HG02678 (cell line): ENCODE results near the gene EMC7.
"Not testable (repeated sequence)": the region's sequence is repeated elsewhere in the genome, so short reads cannot be mapped to it uniquely, and the experiment has no call there.

Experiments used
- ATAC-seq: cut with Tn5 transposase; IDR thresholded peaks from one replicate; pipeline ENCODE4 v1.9.1; 2021; ENCODE audit warnings: mild to moderate bottlenecking, moderate library complexity; ENCODE audit not compliant: unreplicated experiment

EMC7 gene

DNA sequence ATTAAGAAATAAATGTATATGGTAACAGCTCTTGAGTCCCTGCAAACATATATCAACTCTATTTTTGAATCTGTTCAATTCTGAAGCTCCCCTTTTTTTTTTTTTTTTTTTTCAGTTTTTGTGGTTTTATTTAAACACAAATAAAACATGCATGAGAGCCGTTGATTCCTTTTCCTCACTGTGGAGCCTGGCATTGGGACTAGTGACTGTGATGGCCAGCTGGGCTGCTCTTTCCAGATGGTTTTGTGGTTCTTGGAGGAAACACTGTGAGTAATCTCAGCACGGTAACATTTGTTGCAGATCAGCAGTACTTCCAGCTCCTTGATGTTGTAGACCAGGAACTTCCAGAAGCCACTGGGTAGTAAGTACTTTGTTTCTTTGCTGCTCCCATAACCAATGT, 15.9 kb downstream of the EMC7 start:
- ATAC-seq, result no peak

GRCh38 chr15:34084086-34084485, 17.6 kb downstream of the EMC7 start:
- no peak for ATAC-seq

- ATAC-seq, result no peak
Measured at GRCh38 chr15:34079904-34080303, 21.8 kb downstream of the EMC7 start.

DNA sequence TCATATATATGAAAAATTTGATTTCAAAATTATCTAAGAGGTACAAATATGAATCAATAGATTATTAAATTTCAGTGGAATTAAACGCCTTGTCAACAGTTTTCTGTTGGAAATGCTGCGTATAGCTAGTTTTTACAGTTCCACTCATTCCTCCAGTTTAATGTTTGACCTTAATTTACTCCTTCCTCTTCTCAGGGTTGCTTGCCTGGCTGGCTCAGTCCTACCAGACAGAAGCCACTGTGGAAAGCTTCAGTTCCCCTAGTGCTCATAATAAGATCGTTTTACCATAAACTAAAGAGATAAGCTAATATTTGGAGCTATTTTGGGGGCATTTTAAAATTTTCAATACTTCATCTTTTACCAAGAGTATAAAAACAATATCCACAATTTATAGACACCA, 22.8 kb downstream of the EMC7 start:
- no peak for ATAC-seq

- no peak for ATAC-seq
Measured at GRCh38 chr15:34076785-34077184, 24.9 kb downstream of the EMC7 start.

GRCh38 chr15:34070003-34070402, 31.7 kb downstream of the EMC7 start:
- ATAC-seq, result no peak

DNA sequence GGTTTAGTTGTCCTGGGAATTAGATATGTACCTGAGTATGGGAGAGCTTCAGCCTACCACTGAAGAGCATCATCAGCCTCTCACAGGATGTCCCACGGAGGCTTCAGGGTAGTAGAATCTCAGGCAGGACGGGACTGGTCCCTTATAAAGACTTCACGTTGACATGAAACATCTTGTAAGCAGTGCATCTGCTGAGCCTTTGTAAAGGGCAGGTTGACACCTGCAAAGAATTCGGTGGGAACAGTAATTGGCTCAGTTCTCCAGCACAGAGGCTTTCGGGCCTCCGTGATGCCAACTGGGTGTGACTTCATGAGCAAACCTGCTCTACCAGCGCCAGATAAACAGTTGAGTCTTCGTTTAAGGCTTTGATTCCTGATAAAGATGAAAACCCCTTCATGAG, 35.7 kb downstream of the EMC7 start:
- no peak for ATAC-seq

GRCh38 chr15:34065261-34065660, 36.4 kb downstream of the EMC7 start:
- ATAC-seq, result no peak

DNA sequence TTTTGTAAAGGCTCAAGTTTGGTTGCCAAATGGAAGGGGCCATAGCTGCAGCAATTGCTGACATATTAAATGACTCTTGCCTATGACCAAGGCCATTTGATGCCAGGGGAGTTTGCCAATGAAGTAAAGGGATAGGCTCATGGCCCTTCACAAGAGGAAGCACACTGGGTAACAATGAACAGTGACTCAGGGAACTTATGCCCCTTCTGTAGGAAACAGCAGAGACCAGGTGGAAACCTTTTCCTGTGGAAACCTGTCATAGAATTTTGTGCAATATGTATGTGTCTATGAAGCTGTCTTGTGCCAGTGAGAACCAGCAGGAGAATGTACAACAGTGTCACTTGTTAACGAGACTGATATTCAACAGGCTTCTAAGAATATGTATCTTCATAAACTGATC, 37.2 kb downstream of the EMC7 start:
- no peak for ATAC-seq

DNA sequence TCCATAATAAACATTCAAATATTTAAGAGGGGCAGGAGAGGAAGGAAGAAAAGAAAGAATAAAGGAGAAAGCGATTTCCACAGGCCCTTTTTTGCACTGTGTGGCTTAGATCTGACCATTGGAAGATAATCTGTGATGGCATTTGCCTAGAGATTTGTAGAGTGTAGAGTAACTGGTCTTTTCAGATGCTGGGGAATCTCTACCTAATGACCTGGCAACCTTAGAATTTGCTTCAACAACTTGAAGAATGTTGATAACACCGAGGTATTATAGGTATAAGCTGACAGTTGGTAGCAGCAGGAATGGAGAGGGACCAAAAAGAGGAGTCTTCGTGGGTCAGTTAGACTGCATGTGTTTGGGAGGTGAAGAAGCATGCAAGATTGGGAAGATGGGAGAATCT, 41.7 kb downstream of the EMC7 start:
- no peak for ATAC-seq

- no peak for ATAC-seq
Measured at GRCh38 chr15:34059476-34059875, 42.2 kb downstream of the EMC7 start.

DNA sequence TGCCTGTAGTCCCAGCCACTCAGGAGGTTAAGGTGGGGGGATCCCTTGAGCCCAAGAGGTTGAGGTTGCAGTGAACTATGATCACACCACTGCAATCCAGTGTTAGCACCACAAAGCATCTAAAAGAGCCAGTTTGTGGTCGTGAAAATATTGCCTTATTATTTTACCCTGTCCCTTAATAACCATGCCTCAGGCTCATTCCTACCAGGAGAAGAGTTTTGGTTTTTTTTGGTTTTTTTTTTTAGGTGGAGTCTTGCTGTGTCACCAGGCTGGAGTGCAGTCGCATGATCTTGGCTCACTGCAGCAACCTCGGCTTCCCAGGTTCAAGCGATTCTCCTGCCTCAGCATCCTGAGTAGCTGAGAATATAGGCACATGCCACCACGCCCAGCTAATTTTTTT, 44.8 kb downstream of the EMC7 start:
- ATAC-seq, result no peak

GRCh38 chr15:34055868-34056595, 45.6 kb downstream of the EMC7 start:
- ATAC-seq, result no peak

DNA sequence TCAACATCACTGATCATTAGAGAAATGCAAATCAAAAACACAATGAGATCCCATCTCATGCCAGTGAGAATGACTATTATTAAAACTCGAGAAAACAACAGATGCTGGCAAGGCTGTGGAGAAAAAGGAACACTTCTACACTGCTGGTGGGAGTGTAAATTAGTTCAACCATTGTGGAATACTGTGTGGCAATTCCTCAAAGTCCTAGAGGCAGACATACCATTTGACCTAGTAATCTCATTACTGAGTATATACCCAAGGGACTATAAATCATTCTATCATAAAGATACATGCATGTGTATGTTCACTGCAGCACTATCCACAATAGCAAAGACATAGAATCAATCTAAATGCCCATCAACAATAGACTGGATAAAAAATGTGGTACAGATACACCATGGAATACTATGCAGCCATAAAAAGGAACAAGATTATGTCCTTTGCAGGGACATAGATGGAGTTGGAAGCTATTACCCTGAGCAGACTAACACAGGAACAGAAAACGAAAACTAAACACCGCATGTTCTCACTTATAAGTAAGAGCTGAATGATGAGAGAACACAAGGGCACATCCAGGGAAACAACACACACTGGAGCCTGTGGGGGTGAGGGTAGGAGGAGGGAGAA, 47.5 kb downstream of the EMC7 start:
- ATAC-seq, result no peak

GRCh38 chr15:34050385-34050784, 51.3 kb downstream of the EMC7 start:
- ATAC-seq, result not testable (repeated sequence)

DNA sequence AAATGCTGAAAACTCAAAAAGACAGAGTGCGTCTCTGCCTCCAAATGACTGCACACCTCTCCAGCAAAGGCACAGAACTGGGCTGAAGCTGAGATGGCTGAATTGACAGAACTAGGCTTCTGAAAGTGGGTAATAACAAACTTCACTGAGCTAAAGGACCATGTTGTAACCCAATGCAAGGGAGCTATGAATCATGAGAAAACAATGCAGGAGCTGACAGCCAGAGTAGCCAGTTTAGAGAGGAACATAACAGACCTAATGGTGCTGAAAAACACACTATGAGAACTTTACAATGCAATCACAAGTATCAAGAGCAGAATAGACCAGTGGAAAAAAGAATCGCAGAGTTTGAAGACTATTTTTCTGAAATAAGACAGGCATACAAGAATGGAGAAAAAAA, 52.5 kb downstream of the EMC7 start:
- ATAC-seq, result no peak

- no peak for ATAC-seq
Measured at GRCh38 chr15:34047893-34048775, 53.5 kb downstream of the EMC7 start.

DNA sequence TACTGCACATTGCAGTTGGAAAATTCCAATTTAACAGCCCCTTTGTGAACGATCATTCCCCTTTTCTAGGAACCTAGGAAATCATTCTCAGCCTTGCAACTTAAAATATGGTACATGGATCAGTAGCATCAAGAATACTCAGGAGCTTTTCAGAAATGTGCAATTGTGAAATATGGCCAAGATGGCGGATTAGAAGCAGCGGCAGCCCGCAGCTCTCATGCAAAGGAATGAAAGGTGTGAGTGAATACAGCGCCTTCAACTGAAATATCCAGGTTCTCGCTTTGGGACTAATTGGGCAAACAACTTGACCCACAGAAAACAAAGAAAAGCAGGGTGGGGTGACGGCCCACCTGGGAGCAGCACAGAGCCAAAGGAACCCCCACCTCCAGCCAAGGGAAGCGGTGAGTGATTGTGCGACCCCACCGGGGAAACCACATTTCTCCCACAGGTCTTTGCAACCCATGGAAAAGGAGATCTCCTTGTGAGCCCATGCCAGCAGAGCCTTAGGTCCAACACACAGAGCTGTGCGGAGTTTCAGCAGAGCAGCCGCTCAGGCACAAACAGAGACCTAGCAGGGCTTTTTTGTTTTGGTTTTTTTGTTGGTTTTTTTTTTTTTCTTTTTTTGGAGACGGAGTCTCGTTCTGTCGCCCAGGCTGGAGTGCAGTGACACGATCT, 55.1 kb downstream of the EMC7 start:
- ATAC-seq, result no peak

- ATAC-seq, result no peak
Measured at GRCh38 chr15:34043813-34044212, 57.8 kb downstream of the EMC7 start.

GRCh38 chr15:34043391-34043790, 58.3 kb downstream of the EMC7 start:
- no peak for ATAC-seq

DNA sequence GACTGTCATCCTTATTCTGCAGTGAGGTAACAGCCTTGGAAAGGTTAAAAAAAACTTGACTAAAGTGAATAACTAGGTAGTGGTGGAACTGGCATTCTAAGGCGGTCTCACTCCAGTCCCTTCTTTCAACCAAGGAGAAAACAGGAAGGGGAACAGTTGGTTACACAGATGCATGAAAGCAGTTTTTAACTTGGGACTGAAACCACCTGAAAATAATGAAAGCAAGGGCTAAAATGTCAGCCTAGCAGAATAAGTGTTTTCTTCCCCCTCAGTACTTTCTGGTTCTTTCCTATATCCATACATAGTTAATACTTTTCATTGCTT, 61.9 kb downstream of the EMC7 start:
- no peak for ATAC-seq
